ENCODE measurements around the gene SRGN. TPM values are rescaled to one million over a fixed set of nuclear protein-coding genes. Genes with fewer than 3 reads are reported as not detected.
A peak's percentile ranks its signal among the peaks of the same experiment; 100 is the strongest.

The SRGN gene
- total and polyA plus RNA-seq, 2 donors: 67.7 to 205 TPM

- Histone ChIP-seq H3K4me3 (ENCODE audit: low read depth, low read length) (no peak overlapping the region), H3K36me3 (ENCODE audit: insufficient read depth) (no peaks in the 10 kb centered on the region), H3K27ac (ENCODE audit: low read depth) (no peak overlapping the region), H3K4me1 (ENCODE audit: insufficient read depth) (no peaks in the 10 kb centered on the region)
- DNase-seq (ENCODE audit: extremely low spot score): no peak
- 78% methylated on average over 6 of the region's 6 CpGs for WGBS
These were observed 35.2 kb upstream of the SRGN start for GRCh38 chr10:69052736-69053135.

GRCh38 chr10:69055241-69055640 lies 32.7 kb upstream of the SRGN start:
- no peaks in the 10 kb centered on the region for H3K36me3 ChIP-seq (ENCODE audit: insufficient read depth)
- no peak overlapping the region for H3K27ac ChIP-seq (ENCODE audit: low read depth)
- H3K4me1 ChIP-seq (ENCODE audit: insufficient read depth): no peaks in the 10 kb centered on the region
- 83% methylated on average over 2 of the region's 2 CpGs for WGBS
- no peak for DNase-seq (ENCODE audit: extremely low spot score)
- H3K4me3 ChIP-seq (ENCODE audit: low read depth, low read length): no peak overlapping the region

GRCh38 chr10:69056129-69056528 lies 31.8 kb upstream of the SRGN start:
- H3K4me3 ChIP-seq (ENCODE audit: low read depth, low read length): no peak overlapping the region
- 52% methylated on average over 7 of the region's 7 CpGs for WGBS
- H3K27ac ChIP-seq (ENCODE audit: low read depth): no peak overlapping the region
- no peaks in the 10 kb centered on the region for H3K36me3 ChIP-seq (ENCODE audit: insufficient read depth)
- DNase-seq (ENCODE audit: extremely low spot score): no peak
- H3K4me1 ChIP-seq (ENCODE audit: insufficient read depth): no peaks in the 10 kb centered on the region

- H3K36me3 ChIP-seq (ENCODE audit: insufficient read depth): no peaks in the 10 kb centered on the region
- WGBS: 66% methylated on average over 14 of the region's 14 CpGs
- H3K4me3 ChIP-seq (ENCODE audit: low read depth, low read length): no peak overlapping the region
- DNase-seq (ENCODE audit: extremely low spot score): no peak
- no peak overlapping the region for H3K27ac ChIP-seq (ENCODE audit: low read depth)
- H3K4me1 ChIP-seq (ENCODE audit: insufficient read depth): no peaks in the 10 kb centered on the region
These were observed 31.2 kb upstream of the SRGN start for GRCh38 chr10:69056536-69057260.

GRCh38 chr10:69057261-69057950 lies 30.5 kb upstream of the SRGN start:
- Histone ChIP-seq H3K4me1 (ENCODE audit: insufficient read depth) (no peaks in the 10 kb centered on the region), H3K27ac (ENCODE audit: low read depth) (no peak overlapping the region), H3K36me3 (ENCODE audit: insufficient read depth) (no peaks in the 10 kb centered on the region), H3K4me3 (ENCODE audit: low read depth, low read length) (no peak overlapping the region)
- DNase-seq (ENCODE audit: extremely low spot score): no peak
- WGBS: 48% methylated on average over 14 of the region's 14 CpGs

GRCh38 chr10:69057951-69058297 lies 30.0 kb upstream of the SRGN start:
- no peak overlapping the region for H3K4me3 ChIP-seq (ENCODE audit: low read depth, low read length)
- 0% methylated on average over 1 of the region's 1 CpG for WGBS
- H3K27ac ChIP-seq (ENCODE audit: low read depth): no peak overlapping the region
- DNase-seq (ENCODE audit: extremely low spot score): no peak
- no peaks in the 10 kb centered on the region for H3K4me1 ChIP-seq (ENCODE audit: insufficient read depth)
- no peaks in the 10 kb centered on the region for H3K36me3 ChIP-seq (ENCODE audit: insufficient read depth)

GRCh38 chr10:69060127-69060798 lies 27.6 kb upstream of the SRGN start:
- Histone ChIP-seq H3K27ac (ENCODE audit: low read depth) (no peak overlapping the region), H3K4me1 (ENCODE audit: insufficient read depth) (no peaks in the 10 kb centered on the region)
- WGBS: 94% methylated on average over 8 of the region's 8 CpGs

GRCh38 chr10:69061305-69062161 lies 26.4 kb upstream of the SRGN start:
- no peaks in the 10 kb centered on the region for H3K4me1 ChIP-seq (ENCODE audit: insufficient read depth)
- H3K27ac ChIP-seq (ENCODE audit: low read depth): peak overlapping the region; percentile 13
- no peak overlapping the region for H3K4me3 ChIP-seq (ENCODE audit: low read depth, low read length)
- DNase-seq (ENCODE audit: extremely low spot score): no peak
- H3K36me3 ChIP-seq (ENCODE audit: insufficient read depth): no peaks in the 10 kb centered on the region
- 27% methylated on average over 20 of the region's 20 CpGs for WGBS

More at GRCh38 chr10:69060127-69060798, 27.6 kb upstream of the SRGN start:
- Histone ChIP-seq H3K36me3 (ENCODE audit: insufficient read depth) (no peaks in the 10 kb centered on the region), H3K4me3 (ENCODE audit: low read depth, low read length) (no peak overlapping the region)
- no peak for DNase-seq (ENCODE audit: extremely low spot score)

- no peaks in the 10 kb centered on the region for H3K4me1 ChIP-seq (ENCODE audit: insufficient read depth)
- H3K4me3 ChIP-seq (ENCODE audit: low read depth, low read length): no peak overlapping the region
- H3K27ac ChIP-seq (ENCODE audit: low read depth): no peak overlapping the region
- no peak for DNase-seq (ENCODE audit: extremely low spot score)
- WGBS: 81% methylated on average over 5 of the region's 5 CpGs
- H3K36me3 ChIP-seq (ENCODE audit: insufficient read depth): no peaks in the 10 kb centered on the region
These were observed 25.0 kb upstream of the SRGN start for GRCh38 chr10:69062901-69063300.

GRCh38 chr10:69064762-69065328 lies 23.1 kb upstream of the SRGN start:
- no peak for DNase-seq (ENCODE audit: extremely low spot score)
- WGBS: 77% methylated on average over 6 of the region's 6 CpGs
- no peaks in the 10 kb centered on the region for H3K36me3 ChIP-seq (ENCODE audit: insufficient read depth)
- no peak overlapping the region for H3K27ac ChIP-seq (ENCODE audit: low read depth)
- H3K4me3 ChIP-seq (ENCODE audit: low read depth, low read length): no peak overlapping the region
- H3K4me1 ChIP-seq (ENCODE audit: insufficient read depth): no peaks in the 10 kb centered on the region

GRCh38 chr10:69065406-69066361 lies 22.2 kb upstream of the SRGN start:
- no peak overlapping the region for H3K27ac ChIP-seq (ENCODE audit: low read depth)
- H3K4me3 ChIP-seq (ENCODE audit: low read depth, low read length): no peak overlapping the region
- WGBS: 67% methylated on average over 8 of the region's 8 CpGs
- no peaks in the 10 kb centered on the region for H3K36me3 ChIP-seq (ENCODE audit: insufficient read depth)
- no peaks in the 10 kb centered on the region for H3K4me1 ChIP-seq (ENCODE audit: insufficient read depth)
- no peak for DNase-seq (ENCODE audit: extremely low spot score)

GRCh38 chr10:69067189-69067588 lies 20.7 kb upstream of the SRGN start:
- no peak overlapping the region for H3K4me3 ChIP-seq (ENCODE audit: low read depth, low read length)
- DNase-seq (ENCODE audit: extremely low spot score): no peak
- WGBS: 88% methylated on average over 3 of the region's 3 CpGs
- H3K4me1 ChIP-seq (ENCODE audit: insufficient read depth): no peaks in the 10 kb centered on the region
- no peak overlapping the region for H3K27ac ChIP-seq (ENCODE audit: low read depth)
- H3K36me3 ChIP-seq (ENCODE audit: insufficient read depth): no peaks in the 10 kb centered on the region

Measured in urinary bladder (tissue), 4 donors.